RWPE2 (cell line): ENCODE data around the gene DYDC1.

Source experiments
- ATAC-seq: fragments of 200-7000 bp; cut with Tn5 transposase; 3 replicates; pipeline ENCODE4 v1.9.1; 2021; ENCODE audit warnings: low read depth
- DNase-seq: peaks from one replicate; pipeline ENCODE4 v3.0.0-alpha.2; 2020; ENCODE audit warnings: low spot score
- H3K27ac ChIP-seq: fragments of 450-650 bp; 2 replicates; pipeline ENCODE4 v1.5.1; 2017; ENCODE audit warnings: mild to moderate bottlenecking; ENCODE audit not compliant: poor library complexity, severe bottlenecking
- H3K27me3 ChIP-seq: fragments of 250-450 bp; sonication (Bioruptor Pico); 2 replicates; pipeline ENCODE4 v1.5.1; 2021; ENCODE audit warnings: mild to moderate bottlenecking, moderate library complexity; ENCODE audit not compliant: insufficient read depth, poor library complexity, severe bottlenecking
- H3K36me3 ChIP-seq: fragments of 250-450 bp; sonication (Bioruptor Pico); 2 replicates; pipeline ENCODE4 v1.5.1; 2020; ENCODE audit warnings: low read depth, mild to moderate bottlenecking, moderate library complexity
- H3K4me1 ChIP-seq: fragments of 250-450 bp; sonication (Bioruptor Pico); 2 replicates; pipeline ENCODE4 v1.5.1; 2021; ENCODE audit warnings: mild to moderate bottlenecking, moderate library complexity; ENCODE audit not compliant: insufficient read depth, poor library complexity, severe bottlenecking
- H3K4me3 ChIP-seq: fragments of 250-450 bp; sonication (Bioruptor Pico); 2 replicates; pipeline ENCODE4 v1.5.1; 2021; ENCODE audit warnings: mild to moderate bottlenecking, moderate library complexity; ENCODE audit not compliant: severe bottlenecking
- H3K9me3 ChIP-seq: fragments of 250-450 bp; sonication (Bioruptor Pico); 2 replicates; pipeline ENCODE4 v1.5.1; 2021; ENCODE audit warnings: mild to moderate bottlenecking, moderate library complexity; ENCODE audit not compliant: severe bottlenecking
- CTCF ChIP-seq: fragments of 450-650 bp; IDR thresholded peaks from one replicate; pipeline ENCODE4 v1.5.1; 2017; ENCODE audit warnings: mild to moderate bottlenecking, moderate library complexity; ENCODE audit not compliant: poor library complexity, severe bottlenecking

DYDC1 gene

GRCh38 chr10:80321183-80321582 lies 35.4 kb downstream of the DYDC1 start:
- Histone ChIP-seq H3K36me3 (no peaks in the 10 kb centered on the region), H3K4me1 (no peaks in the 10 kb centered on the region), H3K9me3 (no peaks in the 10 kb centered on the region), H3K27ac (no peak overlapping the region), H3K27me3 (no peaks in the 10 kb centered on the region), H3K4me3 (no peak overlapping the region)
- no peak for ATAC-seq
- DNase-seq, result no peak
- no peak for TF ChIP-seq CTCF

GRCh38 chr10:80320377-80320776 lies 36.2 kb downstream of the DYDC1 start:
- TF ChIP-seq CTCF, result no peak
- ATAC-seq (no peak), DNase-seq (no peak)
- Histone ChIP-seq H3K36me3 (no peaks in the 10 kb centered on the region), H3K27ac (no peak overlapping the region), H3K4me1 (no peaks in the 10 kb centered on the region), H3K4me3 (no peak overlapping the region), H3K27me3 (no peaks in the 10 kb centered on the region), H3K9me3 (no peaks in the 10 kb centered on the region)

- no peak for TF ChIP-seq CTCF
- H3K4me1 ChIP-seq, result no peaks in the 10 kb centered on the region
- ATAC-seq (no peak), DNase-seq (no peak)
- H3K4me3 ChIP-seq, result no peak overlapping the region
- no peak overlapping the region for H3K27ac ChIP-seq
- H3K27me3 ChIP-seq, result no peaks in the 10 kb centered on the region
- H3K36me3 ChIP-seq, result no peaks in the 10 kb centered on the region
- H3K9me3 ChIP-seq, result no peaks in the 10 kb centered on the region
Observed at GRCh38 chr10:80319725-80320290, 36.7 kb downstream of the DYDC1 start.

GRCh38 chr10:80319318-80319717 lies 37.2 kb downstream of the DYDC1 start:
- Histone ChIP-seq H3K9me3 (no peaks in the 10 kb centered on the region), H3K4me3 (no peak overlapping the region), H3K27ac (no peak overlapping the region), H3K36me3 (no peaks in the 10 kb centered on the region), H3K4me1 (no peaks in the 10 kb centered on the region), H3K27me3 (no peaks in the 10 kb centered on the region)
- no peak for TF ChIP-seq CTCF
- no peak for ATAC-seq
- no peak for DNase-seq

- no peaks in the 10 kb centered on the region for H3K4me1 ChIP-seq
- no peak overlapping the region for H3K4me3 ChIP-seq
- ATAC-seq, result no peak
- no peaks in the 10 kb centered on the region for H3K27me3 ChIP-seq
- no peaks in the 10 kb centered on the region for H3K36me3 ChIP-seq
- no peak overlapping the region for H3K27ac ChIP-seq
- no peaks in the 10 kb centered on the region for H3K9me3 ChIP-seq
- TF ChIP-seq CTCF, result no peak
- DNase-seq, result no peak
Observed at GRCh38 chr10:80318742-80319141, 37.8 kb downstream of the DYDC1 start.
